Daoy (cell line): ENCODE data around the gene CERT1. TPM values are rescaled to one million over a fixed set of nuclear protein-coding genes. Genes with fewer than 3 reads are reported as not detected.
"Not testable (repeated sequence)": the region's sequence is repeated elsewhere in the genome, so short reads cannot be mapped to it uniquely, and the experiment has no call there.

Source experiments
- DNase-seq: peaks from one replicate; pipeline ENCODE4 v3.0.0-alpha.2; 2015; ENCODE audit warnings: low read depth
- total RNA-seq: library from RNA; depleted of rRNA; stranded (reverse); fragments of >200 nt; shearing (Covaris generic); gene quantifications from 2 replicates; pipeline ENCODE4 v1.2.3, GENCODE V29; 2014; rRNA removed

The CERT1 gene
- total RNA-seq, 1 experiment from 2014 or later, result 12.5 TPM

DNA sequence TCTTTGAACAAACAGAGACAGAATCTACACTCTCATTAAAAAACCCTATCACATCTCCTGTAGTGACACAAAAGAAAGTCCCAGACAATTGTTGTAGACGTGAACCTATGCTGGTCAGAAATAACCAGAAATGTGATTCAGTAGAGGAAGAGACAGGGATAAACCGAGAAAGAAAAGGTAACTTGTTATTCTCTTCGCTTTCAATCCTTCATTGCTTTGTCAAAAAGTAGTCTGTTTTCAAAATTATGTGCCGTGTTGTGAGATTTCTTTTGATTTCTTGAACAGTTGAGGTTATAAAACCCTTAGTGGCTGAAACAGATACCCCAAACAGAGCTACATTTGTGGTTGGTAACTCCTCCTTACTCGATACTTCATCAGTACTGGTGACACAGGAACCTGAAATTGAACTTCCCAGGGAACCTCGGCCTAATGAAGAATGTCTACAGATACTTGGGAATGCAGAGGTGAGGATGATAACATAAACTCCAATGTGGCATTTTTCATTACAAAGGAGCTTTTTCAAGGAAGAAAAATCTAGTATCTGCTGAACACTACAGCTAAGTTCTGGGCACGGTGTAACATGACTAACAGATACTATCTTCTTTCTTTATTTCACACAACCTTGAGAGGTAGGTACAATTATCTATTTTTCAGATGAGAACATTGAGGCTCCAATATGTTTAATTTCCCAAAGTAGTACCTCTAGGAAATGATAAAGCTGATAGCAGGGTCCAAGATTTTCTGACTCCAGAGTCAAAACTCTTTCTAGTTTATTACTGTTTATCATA is 160.1 kb downstream of the CERT1 start:
- DNase-seq, result no peak

DNA sequence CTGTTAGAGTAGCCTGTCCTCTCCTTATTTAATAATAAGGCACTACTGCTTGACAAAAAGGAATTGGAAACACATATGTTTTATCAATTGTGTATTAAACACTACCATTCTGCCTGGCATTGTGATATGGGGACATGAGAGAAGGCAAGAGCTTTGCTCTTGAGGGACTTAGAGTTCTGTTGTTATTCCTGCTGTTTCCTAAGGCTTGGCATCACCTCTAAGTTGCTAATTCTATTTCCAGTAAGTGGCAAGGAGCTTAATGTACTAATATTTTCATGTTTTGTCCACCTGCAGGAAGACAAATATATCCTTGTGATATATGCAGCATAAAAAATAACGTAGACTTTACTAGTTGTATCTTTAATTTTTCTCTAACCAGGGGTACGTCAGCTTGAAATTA is 161.8 kb downstream of the CERT1 start:
- no peak for DNase-seq

DNA sequence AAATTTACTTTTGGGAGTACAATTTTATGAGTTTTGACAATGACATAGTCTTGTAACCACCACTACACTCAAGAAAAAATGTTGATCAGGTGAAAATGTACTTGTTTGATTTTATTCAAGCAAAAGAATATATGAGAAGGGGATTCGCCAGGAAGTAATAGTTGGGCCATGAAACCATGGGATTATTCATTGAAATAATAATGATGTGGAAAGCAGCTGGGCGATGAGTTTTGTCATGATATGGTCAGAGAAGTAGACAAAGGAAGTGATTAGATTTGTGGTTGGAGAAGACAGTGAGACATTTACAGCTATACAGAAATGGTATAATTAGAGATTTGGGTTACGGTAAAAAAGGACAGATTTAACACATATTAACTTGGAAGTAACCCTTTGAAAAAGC is 163.2 kb downstream of the CERT1 start:
- peak; percentile 41 for DNase-seq

DNA sequence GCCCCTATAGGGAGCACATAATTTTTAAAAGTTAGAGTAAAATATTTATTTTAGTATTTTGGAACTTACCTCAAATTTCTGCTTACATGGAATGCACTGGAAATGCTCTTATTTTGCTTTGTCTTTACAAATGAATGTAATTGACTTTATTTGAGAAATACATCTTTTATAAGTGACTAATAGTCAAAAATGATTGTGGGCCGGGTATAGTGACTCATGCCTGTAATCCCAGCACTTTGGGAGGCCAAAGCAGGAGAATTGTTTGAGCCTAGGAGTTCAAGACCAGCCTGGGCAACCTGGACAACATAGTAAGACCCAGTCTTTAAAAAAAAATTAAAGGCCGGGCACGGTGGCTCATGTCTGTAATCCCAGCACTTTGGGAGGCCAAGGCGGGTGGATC is 168.6 kb downstream of the CERT1 start:
- DNase-seq, result no peak

DNA sequence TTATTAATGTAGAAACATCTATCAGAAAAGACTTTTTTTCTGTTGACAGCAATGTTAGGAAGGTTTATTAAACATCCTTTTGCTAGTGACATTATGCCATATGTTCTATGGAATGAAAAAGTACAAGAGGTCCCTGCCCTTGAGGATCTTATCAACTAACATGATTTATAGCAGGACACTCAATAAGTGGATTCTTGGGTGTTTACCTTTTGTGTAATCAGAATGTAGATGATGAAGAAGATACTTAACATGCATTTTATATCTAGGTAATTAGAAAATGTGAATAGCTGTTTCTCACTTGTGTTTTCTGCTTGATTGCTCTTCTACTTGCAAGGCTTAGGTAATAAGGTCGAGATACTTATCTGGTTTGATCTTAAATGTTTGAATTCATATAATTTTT is 169.5 kb downstream of the CERT1 start:
- DNase-seq, result no peak

DNA sequence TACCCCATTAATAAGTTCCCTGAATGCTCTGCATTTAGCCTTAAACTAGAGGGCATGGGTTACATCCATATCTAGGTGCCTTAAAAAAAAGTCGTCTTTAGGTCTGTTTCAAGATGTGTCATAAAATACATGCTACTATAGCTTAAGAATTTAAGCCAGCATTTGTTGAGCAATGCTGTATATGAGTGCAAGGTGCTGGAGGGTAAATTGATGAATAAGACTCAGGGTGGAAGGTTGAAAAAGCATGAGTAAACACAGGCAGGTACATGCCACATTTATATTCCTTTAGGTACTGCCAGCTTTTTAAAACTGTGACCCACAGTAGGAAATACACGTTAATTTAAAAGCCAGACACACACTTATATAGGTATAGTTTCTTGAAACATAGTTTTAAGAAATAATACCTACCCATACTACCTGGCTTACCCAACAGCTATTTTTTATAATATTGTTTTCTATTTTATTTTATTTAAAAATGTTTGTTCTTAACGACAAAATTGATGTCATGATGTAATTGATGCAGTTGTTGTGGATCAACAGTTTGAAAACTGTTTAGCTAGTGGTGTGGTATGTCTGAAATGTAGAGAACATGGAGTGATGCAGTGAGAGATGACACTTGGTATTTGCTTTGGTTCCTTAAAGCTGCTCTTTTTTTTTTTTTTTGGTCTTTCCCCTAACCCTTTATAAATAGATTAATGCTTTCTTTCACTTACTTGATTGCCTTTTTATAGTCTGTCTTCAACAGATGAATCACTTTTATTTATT is 170.5 kb downstream of the CERT1 start:
- DNase-seq, result no peak

DNA sequence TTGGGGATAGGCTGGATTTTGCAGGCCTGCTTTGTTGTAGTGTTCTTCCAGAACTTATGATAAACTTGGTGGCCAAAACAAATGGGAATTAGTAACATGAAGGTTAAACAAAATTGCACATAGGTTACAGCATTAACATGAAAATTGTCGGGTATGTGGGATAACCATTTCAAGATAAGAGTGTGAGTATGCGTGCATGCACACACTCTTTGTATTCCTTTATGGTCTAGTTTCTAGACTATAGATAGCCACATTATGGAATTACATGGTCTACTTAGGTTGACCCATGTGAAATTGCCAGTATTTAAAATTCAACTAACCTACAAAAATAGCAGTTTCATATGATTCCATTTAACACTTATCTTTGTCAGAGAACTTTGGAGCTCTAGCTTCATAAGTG is 173.0 kb downstream of the CERT1 start:
- DNase-seq, result no peak

DNA sequence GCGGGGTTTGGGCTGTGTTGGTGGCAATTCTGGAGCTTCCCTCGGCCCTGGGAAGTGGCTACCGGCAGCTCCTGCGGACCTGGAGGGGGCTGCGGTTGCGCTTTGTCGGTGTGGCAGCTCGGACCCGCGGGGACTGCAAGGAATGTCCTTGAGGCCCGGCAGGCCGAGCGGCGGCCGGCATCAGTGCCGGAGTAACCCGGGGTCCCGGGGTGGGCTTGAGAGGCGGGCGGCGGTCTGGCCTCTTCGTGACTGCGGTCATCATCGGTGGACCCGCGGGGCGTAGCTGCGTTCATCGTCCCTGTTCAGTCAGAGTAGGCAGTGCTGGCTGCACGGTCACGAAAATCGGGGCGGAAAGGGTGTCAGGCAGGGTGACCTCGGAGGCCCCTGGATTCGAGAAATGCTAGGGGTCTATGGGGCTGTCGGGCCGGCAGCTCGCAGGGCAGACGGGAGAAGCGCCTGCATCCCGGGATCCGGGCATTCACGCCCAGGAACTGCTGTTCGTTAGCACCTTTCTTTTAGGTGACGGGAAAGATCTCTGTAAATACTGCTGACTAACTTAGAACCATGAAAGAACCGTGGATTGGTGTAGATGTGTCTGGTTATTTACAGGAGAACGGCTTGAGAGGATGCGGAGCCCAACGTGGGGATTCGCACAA is 173.9 kb downstream of the CERT1 start:
- DNase-seq, result no peak

DNA sequence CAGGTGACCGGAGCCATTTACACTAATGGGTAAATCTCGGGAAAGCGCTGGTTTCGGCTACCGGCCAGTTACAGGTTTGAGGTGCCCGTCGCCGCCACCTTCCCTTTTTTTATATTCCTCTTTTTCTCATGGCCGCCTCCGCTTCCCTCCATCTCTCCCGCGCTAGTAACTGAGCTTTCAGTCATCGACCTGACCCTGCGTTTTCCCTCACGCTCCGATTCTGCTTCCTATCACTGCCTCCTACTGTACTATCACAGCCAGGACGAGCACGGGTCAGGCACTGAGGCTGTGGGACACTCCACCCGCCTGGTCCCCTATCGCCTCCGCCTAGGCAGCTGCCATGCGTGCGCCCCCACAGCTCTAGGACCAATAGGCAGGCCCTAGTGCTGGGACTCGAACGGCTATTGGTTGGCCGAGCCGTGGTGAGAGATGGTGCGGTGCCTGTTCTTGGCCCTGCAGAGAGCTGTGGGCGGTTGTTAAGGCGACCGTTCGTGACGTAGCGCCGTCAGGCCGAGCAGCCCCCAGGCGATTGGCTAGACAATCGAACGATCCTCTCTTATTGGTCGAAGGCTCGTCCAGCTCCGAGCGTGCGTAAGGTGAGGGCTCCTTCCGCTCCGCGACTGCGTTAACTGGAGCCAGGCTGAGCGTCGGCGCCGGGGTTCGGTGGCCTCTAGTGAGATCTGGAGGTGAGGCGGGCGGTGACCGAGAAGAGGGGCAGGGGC is 174.7 kb downstream of the CERT1 start, which contains the start of gene HMGCR:
TSS of gene HMGCR (plus strand) at position 606 of the 722 bp plus-strand sequence. CDS start 5,386 bp downstream, outside the sequence.
- peak; percentile 100 for DNase-seq

DNA sequence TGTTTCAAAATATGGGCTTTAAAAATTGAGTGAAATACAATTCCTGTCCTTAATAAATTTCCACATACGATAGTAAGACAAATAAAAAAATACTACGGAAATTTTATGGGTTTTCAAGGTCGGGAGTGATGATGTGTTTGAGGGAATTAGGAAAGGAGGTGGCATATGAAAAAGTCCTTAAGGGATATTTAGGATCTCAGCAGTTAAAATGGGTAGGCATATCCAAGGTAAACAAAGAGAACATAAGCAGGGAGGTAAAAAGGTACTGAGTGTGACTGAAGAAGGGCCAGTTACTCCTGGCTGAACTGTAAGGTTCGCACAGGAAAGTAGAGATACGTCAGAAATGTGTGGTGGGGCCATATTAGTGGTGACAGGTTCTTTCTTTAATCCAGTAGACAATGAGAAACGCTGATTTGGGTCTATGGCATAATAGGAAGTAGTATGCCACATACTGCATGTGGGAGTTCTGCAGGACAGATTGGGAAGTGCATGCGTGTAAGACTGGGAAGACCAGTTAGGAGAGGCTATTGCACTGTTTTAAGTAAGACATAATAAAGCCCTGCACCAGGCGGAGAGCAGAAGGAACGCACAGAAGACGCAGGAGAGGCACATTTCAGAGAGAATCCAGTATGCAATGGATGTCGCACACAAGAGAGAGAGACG is 175.3 kb downstream of the CERT1 start:
- DNase-seq, result peak; percentile 73

GRCh38 chr5:75335486-75335885 is 175.9 kb downstream of the CERT1 start:
- DNase-seq, result no peak

- not testable (repeated sequence) for DNase-seq
Observed at GRCh38 chr5:75334413-75334812, 177.0 kb downstream of the CERT1 start.

DNA sequence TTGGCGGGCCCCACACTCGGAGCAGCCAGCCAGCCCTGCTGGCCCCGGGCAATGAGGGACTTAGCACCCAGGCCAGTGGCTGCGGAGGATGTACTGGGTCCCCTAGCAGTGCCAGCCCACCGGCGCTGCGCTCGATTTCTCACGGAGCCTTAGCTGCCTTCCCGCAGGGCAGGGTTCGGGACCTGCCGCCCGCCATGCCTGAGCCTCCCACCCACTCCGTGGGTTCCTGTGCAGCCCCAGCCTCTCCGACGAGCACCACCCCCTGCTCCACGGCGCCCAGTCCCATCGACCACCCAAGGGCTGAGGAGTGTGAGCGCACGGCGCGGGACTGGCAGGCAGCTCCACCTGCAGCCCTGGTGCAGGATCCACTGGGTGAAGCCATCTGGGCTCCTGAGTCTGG is 177.7 kb downstream of the CERT1 start:
- DNase-seq, result not testable (repeated sequence)

- DNase-seq, result no peak
Observed at GRCh38 chr5:75331095-75332090, 180.0 kb downstream of the CERT1 start.

DNA sequence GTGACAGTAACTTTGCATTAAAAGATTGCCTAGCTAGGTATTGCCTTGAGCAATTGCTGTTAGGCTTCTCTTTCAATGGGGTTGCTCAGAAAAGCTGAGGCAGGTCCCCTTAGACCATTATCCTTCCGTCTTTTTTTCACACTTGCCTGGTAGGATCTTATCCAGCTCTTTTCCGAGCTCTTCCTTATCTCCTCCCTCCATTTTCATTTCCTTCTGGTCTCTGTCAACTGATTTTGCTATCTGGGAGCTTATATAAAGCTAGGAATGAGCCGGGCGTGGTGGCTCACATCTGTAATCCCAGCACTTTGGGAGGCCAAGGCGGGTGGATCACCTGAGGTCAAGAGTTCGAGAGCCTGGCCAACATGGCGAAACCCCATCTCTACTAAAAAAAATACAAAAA is 181.0 kb downstream of the CERT1 start:
- no peak for DNase-seq

Other genes with a start within 250 kb of the CERT1 start
- gene HMGCR, start 174.4 kb downstream of the CERT1 start, total RNA-seq, result 52.5 and 62.3 TPM in 2 replicates
- gene POLK, start 262 bp upstream of the CERT1 start, total RNA-seq, result 20.2 and 31.6 TPM in 2 replicates
- gene ANKDD1B, start 99.8 kb upstream of the CERT1 start, total RNA-seq, result 0.06 and 0.12 TPM in 2 replicates
- 45.1 and 51.1 TPM in 2 replicates for gene POC5, start 205.8 kb upstream of the CERT1 start, total RNA-seq